GM12872 (cell line): ENCODE results near the gene NCAPG.

Experiments
- CTCF ChIP-seq: IDR thresholded peaks from 3 replicates; pipeline ENCODE4 v1.5.1; 2011; ENCODE audit warnings: low read depth, mild to moderate bottlenecking, low read length, moderate library complexity; ENCODE audit not compliant: insufficient read depth

NCAPG gene

DNA sequence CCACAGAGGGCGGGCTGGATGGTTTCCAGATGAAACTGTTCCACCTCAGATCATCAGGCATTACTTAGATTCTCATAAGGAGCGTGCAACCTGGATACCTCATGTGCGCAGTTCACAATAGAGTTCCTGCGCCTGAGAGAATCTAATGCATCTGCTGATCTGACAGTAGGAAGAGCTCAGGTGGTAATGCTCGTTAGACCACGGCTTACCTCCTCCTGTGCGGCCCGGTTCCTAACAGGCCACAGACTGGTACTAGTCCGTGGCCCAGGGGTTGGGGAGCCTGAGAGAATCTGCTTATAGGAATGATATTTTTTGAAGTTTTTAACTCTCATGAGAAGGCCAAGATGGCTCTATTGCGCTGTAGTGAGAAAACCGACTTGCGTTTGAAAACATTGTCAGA, 5.4 kb downstream of the NCAPG start:
- TF ChIP-seq CTCF = no peak

GRCh38 chr4:17817027-17817426, 6.2 kb downstream of the NCAPG start:
- peak; percentile 53 for TF ChIP-seq CTCF

GRCh38 chr4:17823871-17824669, 13.3 kb downstream of the NCAPG start:
- TF ChIP-seq CTCF = no peak

DNA sequence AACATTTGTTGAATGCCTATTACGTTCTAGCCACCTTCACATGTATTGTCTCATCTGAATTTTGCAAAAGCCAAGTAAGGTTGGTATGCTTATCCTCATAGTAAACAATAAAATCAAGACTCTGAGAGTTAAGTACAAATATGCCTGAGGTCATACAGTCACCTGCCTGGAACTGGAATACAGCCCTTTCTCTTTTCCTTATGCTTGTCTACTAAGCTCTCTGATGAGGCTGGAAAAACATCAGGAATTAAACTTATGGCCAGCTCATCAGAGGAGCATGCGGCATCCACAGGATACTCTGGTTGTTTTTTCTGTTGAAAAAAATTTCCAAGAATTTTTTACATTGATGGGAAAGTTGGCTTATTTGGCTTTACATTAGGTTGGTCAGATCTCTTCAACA, 35.5 kb downstream of the NCAPG start:
- no peak for TF ChIP-seq CTCF

GRCh38 chr4:17851959-17852358, 41.2 kb downstream of the NCAPG start:
- no peak for TF ChIP-seq CTCF

DNA sequence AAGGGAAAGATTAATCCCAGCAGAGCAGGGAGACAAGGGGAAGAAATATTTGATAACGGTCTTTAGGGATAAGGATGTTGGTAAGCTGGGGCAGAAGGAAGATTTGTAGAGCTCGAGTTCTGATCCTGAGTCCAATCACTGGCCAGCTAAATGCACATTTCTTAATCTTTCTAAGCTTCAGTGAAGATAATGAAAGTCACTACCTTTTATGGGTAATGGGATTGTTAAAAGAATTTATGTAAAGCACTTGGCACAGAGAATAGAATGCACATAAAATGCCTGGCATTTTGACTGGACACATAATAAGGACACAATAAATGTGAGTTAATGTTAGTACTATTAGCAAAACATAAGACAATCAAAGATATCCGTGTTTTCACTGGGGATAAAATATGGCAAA, 43.3 kb downstream of the NCAPG start:
- TF ChIP-seq CTCF = no peak

DNA sequence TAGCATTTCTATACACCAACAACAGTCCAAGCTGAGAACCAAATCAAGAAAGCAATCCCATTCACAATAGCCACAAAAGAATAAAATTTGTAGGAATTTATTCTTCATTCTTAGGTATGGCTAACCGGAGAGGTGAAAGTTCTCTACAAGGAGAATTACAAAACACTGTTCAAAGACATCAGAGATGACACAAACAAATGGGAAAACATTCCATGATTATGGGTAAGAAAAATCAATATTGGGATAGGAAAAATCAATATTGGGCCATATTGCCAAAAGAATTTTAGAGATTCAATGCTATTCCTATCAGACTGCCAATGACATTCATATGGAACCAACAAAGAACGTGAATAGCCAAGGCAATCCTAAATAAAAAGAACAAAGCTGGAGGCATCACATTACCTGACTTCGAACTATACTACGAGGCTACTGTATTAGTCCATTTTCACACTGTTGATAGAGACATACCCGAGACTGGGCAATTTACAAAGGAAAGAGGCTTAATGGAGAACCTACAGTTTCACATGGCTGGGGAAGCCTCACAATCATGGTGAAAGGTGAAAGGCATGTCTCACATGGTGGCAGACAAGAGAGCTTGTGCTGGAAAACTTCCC, 49.1 kb downstream of the NCAPG start:
- no peak for TF ChIP-seq CTCF
